ENCODE measurements around the gene ABHD17C.

The ABHD17C gene

GRCh38 chr15:80779658-80780415, 84.7 kb downstream of the ABHD17C start:
- H3K4me3 ChIP-seq (ENCODE audit: low read depth in 1 of 2, low read length in 2 of 2), result peak overlapping the region; percentile 58 to 65
- no peak overlapping the region for H3K27ac ChIP-seq (ENCODE audit: low read depth, low read length)
- H3K4me1 ChIP-seq (ENCODE audit: control insufficient read depth in 1 of 2, insufficient read depth in 2 of 2, low read length in 2 of 2), result peaks cover 14 to 16% of the 10 kb centered on the region in 2 donors
- no peak overlapping the region for H3K9ac ChIP-seq (ENCODE audit: low read depth in 1 of 2, low read length in 2 of 2)
- no peaks in the 10 kb centered on the region for H3K9me3 ChIP-seq (ENCODE audit: control insufficient read depth in 1 of 2, low read length in 2 of 2)
- no peaks in the 10 kb centered on the region for H3K36me3 ChIP-seq (ENCODE audit: control insufficient read depth in 1 of 2, insufficient read depth in 2 of 2, low read length in 2 of 2)
- peaks cover 22 to 24% of the 10 kb centered on the region in 2 donors for H3K27me3 ChIP-seq (ENCODE audit: control insufficient read depth in 1 of 2, insufficient read depth in 2 of 2, low read length in 2 of 2)

- Histone ChIP-seq H3K9ac (ENCODE audit: low read depth in 1 of 2, low read length in 2 of 2) (no peak overlapping the region), H3K36me3 (ENCODE audit: control insufficient read depth in 1 of 2, insufficient read depth in 2 of 2, low read length in 2 of 2) (no peaks in the 10 kb centered on the region), H3K4me1 (ENCODE audit: control insufficient read depth in 1 of 2, insufficient read depth in 2 of 2, low read length in 2 of 2) (peaks cover 14 to 16% of the 10 kb centered on the region in 2 donors), H3K4me3 (ENCODE audit: low read depth in 1 of 2, low read length in 2 of 2) (peak overlapping the region; percentile 58 to 65), H3K27me3 (ENCODE audit: control insufficient read depth in 1 of 2, insufficient read depth in 2 of 2, low read length in 2 of 2) (peaks cover 22 to 24% of the 10 kb centered on the region in 2 donors), H3K9me3 (ENCODE audit: control insufficient read depth in 1 of 2, low read length in 2 of 2) (no peaks in the 10 kb centered on the region), H3K27ac (ENCODE audit: low read depth, low read length) (no peak overlapping the region)
Measured at GRCh38 chr15:80780416-80781221, 85.5 kb downstream of the ABHD17C start.

- H3K9me3 ChIP-seq (ENCODE audit: control insufficient read depth in 1 of 2, low read length in 2 of 2), result no peaks in the 10 kb centered on the region
- no peak overlapping the region for H3K9ac ChIP-seq (ENCODE audit: low read depth in 1 of 2, low read length in 2 of 2)
- H3K27ac ChIP-seq (ENCODE audit: low read depth, low read length), result no peak overlapping the region
- no peaks in the 10 kb centered on the region for H3K36me3 ChIP-seq (ENCODE audit: control insufficient read depth in 1 of 2, insufficient read depth in 2 of 2, low read length in 2 of 2)
- H3K4me3 ChIP-seq (ENCODE audit: low read depth in 1 of 2, low read length in 2 of 2), result no peak overlapping the region
- H3K4me1 ChIP-seq (ENCODE audit: control insufficient read depth in 1 of 2, insufficient read depth in 2 of 2, low read length in 2 of 2), result peaks cover 14 to 16% of the 10 kb centered on the region in 2 donors
- peaks cover 18 to 22% of the 10 kb centered on the region in 2 donors for H3K27me3 ChIP-seq (ENCODE audit: control insufficient read depth in 1 of 2, insufficient read depth in 2 of 2, low read length in 2 of 2)
Measured at GRCh38 chr15:80783260-80783659, 88.2 kb downstream of the ABHD17C start.

DNA sequence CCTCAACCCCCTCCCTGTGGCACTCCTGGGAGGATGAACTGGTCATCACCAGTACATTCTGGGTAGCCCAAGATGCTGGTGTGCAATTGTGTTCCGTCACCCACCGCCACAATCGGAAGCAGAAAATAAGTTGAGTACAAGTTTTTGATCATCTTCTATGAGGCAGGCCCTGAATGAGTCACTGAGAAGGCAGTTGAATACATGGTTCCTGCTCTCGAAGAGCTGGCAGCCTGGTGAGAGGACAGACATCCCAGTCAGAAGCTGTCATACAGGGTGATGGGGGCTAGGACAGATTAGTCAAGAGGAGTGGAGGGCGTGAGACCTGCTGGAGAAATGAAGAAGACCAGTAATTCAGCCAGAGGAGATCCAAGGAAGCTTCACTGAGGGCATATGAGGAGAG, 90.2 kb downstream of the ABHD17C start:
- no peak overlapping the region for H3K27ac ChIP-seq (ENCODE audit: low read depth, low read length)
- no peak overlapping the region for H3K9ac ChIP-seq (ENCODE audit: low read depth in 1 of 2, low read length in 2 of 2)
- H3K4me1 ChIP-seq (ENCODE audit: control insufficient read depth in 1 of 2, insufficient read depth in 2 of 2, low read length in 2 of 2), result peaks cover 1 to 4% of the 10 kb centered on the region in 2 donors
- H3K36me3 ChIP-seq (ENCODE audit: control insufficient read depth in 1 of 2, insufficient read depth in 2 of 2, low read length in 2 of 2), result no peaks in the 10 kb centered on the region
- no peak overlapping the region for H3K4me3 ChIP-seq (ENCODE audit: low read depth in 1 of 2, low read length in 2 of 2)
- H3K27me3 ChIP-seq (ENCODE audit: control insufficient read depth in 1 of 2, insufficient read depth in 2 of 2, low read length in 2 of 2), result peaks cover 4 to 5% of the 10 kb centered on the region in 2 donors
- H3K9me3 ChIP-seq (ENCODE audit: control insufficient read depth in 1 of 2, low read length in 2 of 2), result no peaks in the 10 kb centered on the region

DNA sequence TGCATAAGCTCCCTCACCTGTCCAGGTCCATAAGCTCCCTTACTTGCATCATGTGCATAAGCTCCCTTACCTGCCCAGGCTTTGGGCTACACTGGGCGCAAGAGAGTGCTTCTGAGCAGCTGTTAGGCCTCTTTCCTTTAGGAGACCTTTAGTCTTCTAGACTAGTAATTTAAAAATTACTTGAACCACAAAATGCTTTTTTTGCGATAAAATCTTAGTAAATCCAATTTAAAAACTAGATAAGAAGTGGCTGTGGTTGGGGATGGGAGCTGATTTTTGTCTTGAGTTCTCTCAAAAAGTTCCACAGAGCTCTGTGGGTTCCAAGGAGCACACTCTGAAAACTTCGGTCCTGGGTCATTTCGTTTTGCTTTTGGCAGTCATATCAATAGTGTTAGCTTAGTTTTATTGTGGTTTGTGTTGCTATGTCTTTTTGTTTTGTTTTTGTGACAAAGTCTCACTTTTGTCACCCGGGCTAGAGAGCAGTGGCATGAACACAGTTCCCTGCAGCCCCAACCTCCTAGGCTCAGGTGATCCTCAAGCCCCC, 90.8 kb downstream of the ABHD17C start:
- no peaks in the 10 kb centered on the region for H3K9me3 ChIP-seq (ENCODE audit: control insufficient read depth in 1 of 2, low read length in 2 of 2)
- no peaks in the 10 kb centered on the region for H3K4me1 ChIP-seq (ENCODE audit: control insufficient read depth in 1 of 2, insufficient read depth in 2 of 2, low read length in 2 of 2)
- peaks cover under 1 to 3% of the 10 kb centered on the region in 2 donors for H3K27me3 ChIP-seq (ENCODE audit: control insufficient read depth in 1 of 2, insufficient read depth in 2 of 2, low read length in 2 of 2)

DNA sequence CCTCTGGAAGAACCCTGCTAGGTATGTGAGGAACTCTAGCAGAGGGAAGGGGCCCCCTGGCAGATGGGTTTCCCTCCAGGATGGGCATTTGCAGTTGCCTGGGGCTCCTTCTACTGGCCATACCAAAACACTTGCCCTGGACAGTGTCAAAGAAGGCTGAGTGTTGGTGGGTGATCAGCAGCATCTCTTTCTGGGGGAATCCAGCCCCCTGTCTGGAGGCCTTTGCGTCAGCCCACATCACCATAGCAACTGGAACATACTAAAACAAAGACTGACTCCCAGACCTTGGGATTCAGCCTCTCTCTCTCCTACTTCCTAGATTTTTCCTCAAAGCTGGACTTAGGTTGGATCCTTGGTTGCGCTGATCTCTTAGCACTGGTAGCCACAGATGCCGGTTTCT, 92.2 kb downstream of the ABHD17C start:
- no peak overlapping the region for H3K9ac ChIP-seq (ENCODE audit: low read depth in 1 of 2, low read length in 2 of 2)
- H3K27ac ChIP-seq (ENCODE audit: low read depth, low read length), result no peak overlapping the region
- no peaks in the 10 kb centered on the region for H3K4me1 ChIP-seq (ENCODE audit: control insufficient read depth in 1 of 2, insufficient read depth in 2 of 2, low read length in 2 of 2)
- no peaks in the 10 kb centered on the region for H3K36me3 ChIP-seq (ENCODE audit: control insufficient read depth in 1 of 2, insufficient read depth in 2 of 2, low read length in 2 of 2)
- peaks cover 0 to 1% of the 10 kb centered on the region in 2 donors for H3K27me3 ChIP-seq (ENCODE audit: control insufficient read depth in 1 of 2, insufficient read depth in 2 of 2, low read length in 2 of 2)
- no peak overlapping the region for H3K4me3 ChIP-seq (ENCODE audit: low read depth in 1 of 2, low read length in 2 of 2)
- H3K9me3 ChIP-seq (ENCODE audit: control insufficient read depth in 1 of 2, low read length in 2 of 2), result no peaks in the 10 kb centered on the region

More for the DNA sequence above, 90.8 kb downstream of the ABHD17C start:
- Histone ChIP-seq H3K27ac (ENCODE audit: low read depth, low read length) (no peak overlapping the region), H3K36me3 (ENCODE audit: control insufficient read depth in 1 of 2, insufficient read depth in 2 of 2, low read length in 2 of 2) (no peaks in the 10 kb centered on the region), H3K9ac (ENCODE audit: low read depth in 1 of 2, low read length in 2 of 2) (no peak overlapping the region), H3K4me3 (ENCODE audit: low read depth in 1 of 2, low read length in 2 of 2) (no peak overlapping the region)

GRCh38 chr15:80788536-80788935, 93.4 kb downstream of the ABHD17C start:
- Histone ChIP-seq H3K4me1 (ENCODE audit: control insufficient read depth in 1 of 2, insufficient read depth in 2 of 2, low read length in 2 of 2) (no peaks in the 10 kb centered on the region), H3K36me3 (ENCODE audit: control insufficient read depth in 1 of 2, insufficient read depth in 2 of 2, low read length in 2 of 2) (no peaks in the 10 kb centered on the region), H3K9ac (ENCODE audit: low read depth in 1 of 2, low read length in 2 of 2) (no peak overlapping the region), H3K27ac (ENCODE audit: low read depth, low read length) (no peak overlapping the region), H3K27me3 (ENCODE audit: control insufficient read depth in 1 of 2, insufficient read depth in 2 of 2, low read length in 2 of 2) (no peaks in the 10 kb centered on the region), H3K9me3 (ENCODE audit: control insufficient read depth in 1 of 2, low read length in 2 of 2) (no peaks in the 10 kb centered on the region), H3K4me3 (ENCODE audit: low read depth in 1 of 2, low read length in 2 of 2) (no peak overlapping the region)

DNA sequence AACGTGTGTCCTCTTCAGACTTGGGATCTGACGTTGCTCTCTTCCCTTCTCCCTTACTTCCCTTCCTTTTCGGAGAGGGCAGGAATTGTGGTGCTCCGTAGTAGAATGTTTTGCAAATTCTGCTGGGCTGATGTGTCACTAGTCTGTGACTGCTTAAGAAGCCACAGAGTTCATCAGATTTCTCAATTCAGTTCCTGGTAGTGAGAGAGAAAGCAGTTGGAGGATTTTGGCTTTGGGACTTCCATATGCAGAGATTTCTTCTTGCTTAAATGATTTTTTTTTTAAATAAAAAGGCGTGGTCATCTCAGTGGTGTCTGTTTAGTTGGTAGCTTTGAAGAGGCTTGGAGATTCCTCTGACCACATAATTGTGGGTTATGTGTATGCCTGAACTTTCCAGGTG, 94.2 kb downstream of the ABHD17C start:
- Histone ChIP-seq H3K4me1 (ENCODE audit: control insufficient read depth in 1 of 2, insufficient read depth in 2 of 2, low read length in 2 of 2) (no peaks in the 10 kb centered on the region), H3K36me3 (ENCODE audit: control insufficient read depth in 1 of 2, insufficient read depth in 2 of 2, low read length in 2 of 2) (no peaks in the 10 kb centered on the region), H3K9me3 (ENCODE audit: control insufficient read depth in 1 of 2, low read length in 2 of 2) (no peaks in the 10 kb centered on the region), H3K27ac (ENCODE audit: low read depth, low read length) (no peak overlapping the region), H3K27me3 (ENCODE audit: control insufficient read depth in 1 of 2, insufficient read depth in 2 of 2, low read length in 2 of 2) (no peaks in the 10 kb centered on the region), H3K9ac (ENCODE audit: low read depth in 1 of 2, low read length in 2 of 2) (no peak overlapping the region), H3K4me3 (ENCODE audit: low read depth in 1 of 2, low read length in 2 of 2) (no peak overlapping the region)

DNA sequence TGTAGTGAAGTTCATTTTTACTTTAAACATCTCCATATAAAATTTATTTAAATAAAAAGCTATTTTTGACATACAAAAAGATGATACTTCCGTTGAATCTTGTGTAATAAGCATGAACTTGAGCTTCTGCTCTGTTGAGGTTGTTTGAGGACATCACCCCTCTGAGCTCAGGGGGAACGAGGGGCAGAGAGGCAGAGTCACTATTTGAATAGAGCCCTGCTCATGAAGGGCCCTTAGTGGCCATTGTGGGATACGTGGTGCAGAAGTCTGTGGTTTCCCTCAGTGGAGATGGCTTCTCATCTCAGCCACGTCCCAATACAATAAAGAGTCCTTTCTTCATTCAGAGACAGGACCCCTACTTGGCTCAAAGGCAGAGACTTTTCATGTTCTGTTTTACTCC, 94.7 kb downstream of the ABHD17C start:
- no peaks in the 10 kb centered on the region for H3K27me3 ChIP-seq (ENCODE audit: control insufficient read depth in 1 of 2, insufficient read depth in 2 of 2, low read length in 2 of 2)
- H3K9ac ChIP-seq (ENCODE audit: low read depth in 1 of 2, low read length in 2 of 2), result no peak overlapping the region
- H3K36me3 ChIP-seq (ENCODE audit: control insufficient read depth in 1 of 2, insufficient read depth in 2 of 2, low read length in 2 of 2), result no peaks in the 10 kb centered on the region
- no peak overlapping the region for H3K27ac ChIP-seq (ENCODE audit: low read depth, low read length)
- H3K4me3 ChIP-seq (ENCODE audit: low read depth in 1 of 2, low read length in 2 of 2), result no peak overlapping the region
- no peaks in the 10 kb centered on the region for H3K4me1 ChIP-seq (ENCODE audit: control insufficient read depth in 1 of 2, insufficient read depth in 2 of 2, low read length in 2 of 2)
- H3K9me3 ChIP-seq (ENCODE audit: control insufficient read depth in 1 of 2, low read length in 2 of 2), result no peaks in the 10 kb centered on the region

DNA sequence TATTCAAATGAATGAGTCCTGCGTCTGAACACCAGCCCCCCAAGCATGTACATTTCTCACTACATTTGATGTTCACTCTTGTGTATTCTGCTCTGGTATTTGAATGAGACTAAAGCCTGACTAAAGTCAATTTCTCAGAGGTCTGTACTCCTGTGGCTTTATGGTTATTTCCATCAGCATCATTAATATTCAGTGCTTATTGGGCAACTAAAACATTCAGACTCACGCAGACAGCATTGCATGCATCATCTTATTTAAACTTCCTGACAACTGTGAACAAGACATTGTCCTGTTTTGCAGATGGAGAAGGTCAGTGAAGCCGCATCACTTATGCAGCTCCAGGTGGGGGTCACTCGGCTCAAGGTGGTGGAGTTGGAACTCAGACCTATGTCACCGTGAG, 95.1 kb downstream of the ABHD17C start:
- Histone ChIP-seq H3K4me1 (ENCODE audit: control insufficient read depth in 1 of 2, insufficient read depth in 2 of 2, low read length in 2 of 2) (no peaks in the 10 kb centered on the region), H3K4me3 (ENCODE audit: low read depth in 1 of 2, low read length in 2 of 2) (no peak overlapping the region), H3K27me3 (ENCODE audit: control insufficient read depth in 1 of 2, insufficient read depth in 2 of 2, low read length in 2 of 2) (no peaks in the 10 kb centered on the region), H3K27ac (ENCODE audit: low read depth, low read length) (no peak overlapping the region), H3K9ac (ENCODE audit: low read depth in 1 of 2, low read length in 2 of 2) (no peak overlapping the region), H3K9me3 (ENCODE audit: control insufficient read depth in 1 of 2, low read length in 2 of 2) (no peaks in the 10 kb centered on the region), H3K36me3 (ENCODE audit: control insufficient read depth in 1 of 2, insufficient read depth in 2 of 2, low read length in 2 of 2) (no peaks in the 10 kb centered on the region)
